Measurements from ENCODE around the gene SCAPER.
"Not testable (repeated sequence)": the region's sequence is repeated elsewhere in the genome, so short reads cannot be mapped to it uniquely, and the experiment has no call there.

SCAPER gene

GRCh38 chr15:76904461-76905012 lies 603 bp downstream of the SCAPER start:
- DNase-seq: peak; percentile 54

DNA sequence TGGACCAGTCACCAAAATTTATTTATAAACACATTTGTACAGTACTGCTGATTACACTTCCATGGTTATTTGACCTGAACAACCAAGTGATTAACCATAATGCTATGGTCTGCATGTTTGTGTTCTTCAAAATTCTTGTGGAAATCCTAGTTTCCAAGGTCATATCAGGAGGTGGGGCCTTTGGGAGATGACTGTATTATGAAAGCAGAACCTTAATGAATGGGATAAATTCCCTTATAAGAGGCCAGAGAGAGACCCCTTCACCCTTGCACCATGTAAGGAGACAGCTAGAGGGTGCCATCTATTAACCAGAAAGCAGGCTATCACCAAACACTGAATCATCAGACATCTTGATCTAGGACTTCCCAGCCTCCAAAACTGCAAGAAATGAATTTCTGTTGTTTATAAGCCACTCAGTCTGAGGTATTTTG lies 1.9 kb downstream of the SCAPER start:
- peak; percentile 5 for DNase-seq

GRCh38 chr15:76901965-76902364 lies 3.2 kb downstream of the SCAPER start:
- no peak for DNase-seq

DNA sequence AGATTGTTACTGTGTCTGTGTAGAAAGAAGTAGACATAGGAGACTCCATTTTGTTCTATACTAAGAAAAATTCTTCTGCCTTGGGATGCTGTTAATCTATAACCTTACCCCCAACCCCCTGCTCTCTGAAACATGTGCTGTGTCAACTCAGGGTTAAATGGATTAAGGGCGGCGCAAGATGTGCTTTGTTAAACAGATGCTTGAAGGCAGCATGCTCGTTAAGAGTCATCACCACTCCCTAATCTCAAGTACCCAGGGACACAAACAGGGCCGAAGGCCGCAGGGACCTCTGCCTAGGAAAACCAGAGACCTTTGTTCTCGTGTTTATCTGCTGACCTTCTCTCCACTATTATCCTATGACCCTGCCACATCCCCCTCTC lies 5.2 kb downstream of the SCAPER start:
- DNase-seq: not testable (repeated sequence)

DNA sequence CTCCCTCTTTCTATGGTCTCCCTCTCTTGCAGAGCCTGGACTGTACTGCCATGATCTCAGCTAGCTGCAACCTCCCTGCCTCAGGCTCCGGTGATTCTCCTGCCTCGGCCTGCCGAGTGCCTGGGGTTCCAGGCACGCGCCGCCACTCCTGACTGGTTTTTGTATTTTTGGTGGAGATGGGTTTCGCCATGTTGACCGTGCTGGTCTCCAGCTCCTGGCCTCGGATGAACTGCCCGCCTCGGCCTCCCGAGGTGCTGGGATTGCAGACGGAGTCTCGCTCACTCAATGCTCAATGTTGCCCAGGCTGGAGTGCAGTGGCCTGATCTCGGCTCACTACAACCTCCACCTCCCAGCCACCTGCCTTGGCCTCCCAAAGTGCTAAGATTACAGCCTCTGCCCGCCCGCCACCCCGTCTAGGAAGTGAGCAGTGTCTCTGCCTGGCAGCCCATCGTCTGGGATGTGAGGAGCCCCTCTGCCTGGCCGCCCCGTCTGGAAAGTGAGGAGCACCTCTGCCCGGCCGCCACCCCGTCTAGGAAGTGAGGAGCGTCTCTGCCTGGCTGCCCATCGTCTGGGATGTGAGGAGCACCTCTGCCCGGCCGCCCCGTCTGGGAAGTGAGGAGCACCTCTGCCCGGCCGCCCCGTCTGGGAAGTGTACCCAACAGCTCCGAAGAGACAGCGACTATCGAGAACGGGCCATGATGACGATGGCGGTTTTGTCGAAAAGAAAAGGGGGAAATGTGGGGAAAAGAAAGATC lies 5.8 kb downstream of the SCAPER start:
- not testable (repeated sequence) for DNase-seq

DNA sequence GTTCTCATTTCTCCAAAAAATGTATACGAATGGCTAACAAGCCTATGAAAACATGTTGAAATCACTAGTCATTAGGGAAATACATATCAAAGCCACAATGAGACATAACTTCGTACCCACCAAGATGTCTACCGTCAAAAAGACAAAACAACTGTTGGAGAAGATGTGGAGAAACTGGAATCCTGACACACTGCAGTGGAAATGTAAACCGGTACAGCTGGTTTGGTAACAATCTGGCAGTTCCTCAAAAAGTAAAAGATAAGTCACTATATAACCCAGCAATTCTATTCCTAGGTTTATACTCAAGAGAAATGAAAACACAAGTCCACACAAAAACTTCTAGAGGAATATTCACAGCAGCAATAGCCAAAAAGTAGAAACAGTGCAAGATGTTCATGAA lies 7.0 kb downstream of the SCAPER start:
- no peak for DNase-seq

GRCh38 chr15:76894174-76894573 lies 11.0 kb downstream of the SCAPER start:
- no peak for DNase-seq

GRCh38 chr15:76892836-76893235 lies 12.3 kb downstream of the SCAPER start:
- not testable (repeated sequence) for DNase-seq

DNA sequence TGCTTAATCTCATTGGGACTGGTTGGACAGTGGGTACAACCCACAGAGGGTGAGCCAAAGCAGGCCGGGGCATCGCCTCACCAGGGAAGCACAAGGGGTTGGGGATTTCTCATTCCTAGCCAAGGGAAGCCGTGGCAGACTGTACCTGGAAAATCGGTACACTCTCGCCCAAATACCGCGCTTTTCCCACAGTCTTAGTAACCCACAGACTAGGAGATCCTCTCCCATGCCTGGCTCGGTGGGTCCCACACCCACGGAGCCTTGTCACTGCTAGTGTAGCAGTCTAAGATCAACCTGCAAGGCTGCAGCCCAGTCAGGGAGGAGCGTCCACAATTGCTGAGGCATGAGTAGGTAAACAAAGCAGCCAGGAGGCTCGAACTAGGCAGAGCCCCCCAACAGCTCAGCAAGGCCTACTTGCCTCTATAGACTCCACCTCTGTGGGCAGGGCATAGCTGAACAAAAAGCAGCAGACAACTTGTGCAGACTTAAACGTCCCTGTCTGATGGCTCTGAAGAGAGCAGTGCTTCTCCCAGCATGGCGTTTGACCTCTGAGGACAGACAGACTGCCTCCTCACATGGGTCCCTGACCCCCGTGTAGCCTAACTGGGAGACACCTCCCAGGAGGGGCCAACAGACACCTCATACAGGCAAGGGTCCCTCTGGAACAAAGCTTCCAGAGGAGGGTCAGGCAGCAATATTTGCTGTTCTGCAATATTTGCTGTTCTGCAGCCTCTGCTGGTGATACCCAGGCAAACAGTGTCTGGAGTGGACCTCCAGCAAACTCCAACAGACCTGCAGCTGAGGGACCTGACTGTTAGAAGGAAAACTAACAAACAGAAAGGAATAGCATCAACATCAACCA lies 17.6 kb downstream of the SCAPER start:
- not testable (repeated sequence) for DNase-seq

DNA sequence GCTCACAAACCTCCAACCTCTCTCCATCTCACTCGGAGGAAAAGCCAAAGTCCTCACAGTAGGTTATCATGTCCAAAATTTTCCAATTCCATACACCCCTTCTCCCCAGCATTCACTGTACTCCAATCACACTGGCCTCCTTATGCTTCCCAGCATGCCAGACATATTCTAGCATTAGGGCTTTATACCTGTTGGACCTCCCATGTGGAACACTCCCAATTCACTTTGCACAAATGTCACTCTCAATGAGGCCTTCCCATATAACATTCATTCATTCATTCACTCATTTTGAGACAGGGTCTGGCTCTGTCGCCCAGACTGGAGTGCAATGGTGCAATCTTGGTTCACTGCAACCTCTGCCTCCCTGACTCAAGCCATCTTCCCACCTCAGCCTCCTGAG lies 19.9 kb downstream of the SCAPER start:
- DNase-seq: no peak

GRCh38 chr15:76875911-76876310 lies 29.2 kb downstream of the SCAPER start:
- no peak for DNase-seq

DNA sequence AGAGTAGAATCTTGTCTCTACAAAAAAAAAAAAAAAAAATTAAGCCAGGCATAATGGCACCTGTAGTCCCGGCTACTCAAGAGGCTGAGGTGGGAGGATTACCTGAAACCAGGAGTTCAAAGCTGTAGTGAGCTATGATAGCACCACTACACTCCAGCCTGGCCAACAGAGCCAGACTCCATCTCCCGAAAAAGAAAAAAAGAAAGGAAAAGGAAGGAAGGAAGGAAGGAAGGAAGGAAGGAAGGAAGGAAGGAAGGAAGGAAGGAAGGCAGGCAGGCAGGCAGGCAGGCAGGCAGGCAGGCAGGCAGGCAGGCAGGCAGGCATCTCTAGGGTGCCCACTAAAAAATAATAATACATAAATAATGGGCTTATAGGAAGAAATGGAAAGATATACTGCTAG lies 32.1 kb downstream of the SCAPER start:
- not testable (repeated sequence) for DNase-seq

DNA sequence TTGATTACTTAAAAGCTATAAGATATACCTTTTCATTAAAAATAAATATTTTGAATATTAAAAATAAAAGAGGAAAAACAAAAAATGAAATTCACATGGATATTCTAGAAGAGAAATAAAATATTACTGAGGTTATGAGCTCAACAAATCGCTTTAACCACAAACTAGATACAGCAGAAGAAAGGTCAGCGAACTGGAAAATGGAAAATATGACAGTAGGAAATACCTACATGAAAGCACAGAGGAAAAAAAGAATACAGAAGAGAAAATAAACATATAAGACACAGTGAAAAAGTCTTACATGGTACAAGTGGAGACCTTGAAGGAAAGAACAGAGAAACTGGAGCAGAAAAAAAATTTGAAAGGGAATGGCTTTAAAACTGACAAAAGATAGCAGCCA lies 33.2 kb downstream of the SCAPER start:
- DNase-seq: no peak

- no peak for DNase-seq
Measured at GRCh38 chr15:76868740-76869139, 36.4 kb downstream of the SCAPER start.

- DNase-seq: no peak
Measured at GRCh38 chr15:76866716-76867321, 38.3 kb downstream of the SCAPER start.

GRCh38 chr15:76866008-76866407 lies 39.1 kb downstream of the SCAPER start:
- DNase-seq: no peak

GRCh38 chr15:76865548-76865991 lies 39.6 kb downstream of the SCAPER start:
- no peak for DNase-seq

GRCh38 chr15:76864586-76864985 lies 40.6 kb downstream of the SCAPER start:
- DNase-seq: no peak

DNA sequence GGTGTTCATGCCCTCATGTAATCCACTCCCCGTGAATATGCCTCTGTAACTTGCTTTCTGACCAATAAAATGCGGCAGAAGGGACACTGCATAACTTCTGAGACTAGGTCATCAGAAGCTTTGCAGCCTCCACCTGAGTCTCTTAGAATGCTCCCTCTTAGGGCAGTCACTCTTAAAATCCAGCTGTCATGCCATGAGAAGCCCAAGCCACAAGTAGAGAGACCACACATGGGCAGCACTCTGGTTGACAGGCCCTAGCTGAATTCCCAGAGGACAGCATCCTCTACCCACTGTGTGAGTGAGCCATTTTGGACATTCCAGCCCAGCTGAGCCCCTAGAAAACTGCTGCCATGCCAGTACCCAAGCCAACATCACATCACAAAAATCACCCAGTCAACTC lies 41.4 kb downstream of the SCAPER start:
- DNase-seq: no peak

GRCh38 chr15:76863123-76863522 lies 42.0 kb downstream of the SCAPER start:
- no peak for DNase-seq

DNA sequence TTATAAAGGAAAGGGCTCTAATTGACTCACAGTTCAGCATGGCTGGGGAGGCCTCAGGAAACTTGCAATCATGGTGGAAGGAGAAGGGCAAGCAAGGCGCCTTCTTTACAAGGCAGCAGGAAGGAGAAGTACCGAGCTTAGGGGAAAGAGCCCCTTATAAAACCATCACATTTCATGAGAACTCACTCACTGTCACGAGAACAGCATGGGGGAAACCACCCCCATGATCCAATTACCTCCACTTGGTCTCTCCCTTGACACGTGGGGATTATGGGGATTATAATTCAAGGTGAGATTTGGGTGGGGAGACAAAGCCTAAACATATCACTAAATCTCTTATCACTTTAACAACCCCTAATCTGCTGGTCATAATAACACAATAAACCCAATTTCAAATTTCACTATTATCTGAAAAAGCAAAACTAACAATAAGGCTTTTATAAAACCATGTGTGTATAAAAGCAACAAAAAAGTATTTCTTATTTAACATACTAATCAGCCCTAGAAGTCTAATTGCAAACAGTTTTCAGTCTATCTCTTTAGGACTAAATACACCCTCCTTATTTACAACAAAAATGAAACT lies 43.2 kb downstream of the SCAPER start:
- DNase-seq: no peak

- DNase-seq: no peak
Measured at GRCh38 chr15:76860201-76860600, 44.9 kb downstream of the SCAPER start.

DNA sequence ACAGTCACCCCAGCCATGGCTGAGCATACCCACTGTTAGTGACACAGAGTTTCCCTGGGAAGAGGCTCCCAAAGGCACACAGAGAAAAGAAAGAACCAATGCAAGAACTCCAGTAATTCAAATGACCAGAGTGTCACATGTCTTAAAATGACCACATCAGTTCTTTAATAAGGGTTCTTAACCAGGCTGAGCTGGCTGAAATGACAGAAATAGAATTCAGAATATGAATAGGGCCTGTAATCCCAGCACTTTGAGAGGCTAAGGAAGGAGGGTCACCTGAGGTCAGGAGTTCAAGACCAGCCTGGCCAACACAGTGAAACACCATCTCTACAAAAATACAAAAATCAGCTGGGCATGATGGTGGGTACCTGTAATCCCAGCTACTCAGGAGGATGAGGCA lies 54.8 kb downstream of the SCAPER start:
- DNase-seq: not testable (repeated sequence)
